HepG2 (cell line): ENCODE measurements around the gene LRIT1. TPM values are rescaled to one million over a fixed set of nuclear protein-coding genes. Genes with fewer than 3 reads are reported as not detected.

Source experiments
- ATAC-seq: fragments of 200-7000 bp; cut with Tn5 transposase; 3 replicates; pipeline ENCODE4 v1.9.1; 2020; ENCODE audit warnings: mild to moderate bottlenecking, moderate library complexity
- BruUV-seq: library from RNA; stranded (reverse); fragments of 400-500 nt; replicated peaks from 2 replicates; lab custom pipeline; 2021; lab: Mats Ljungman, UMichigan
- CTCF ChIA-PET: fragments of 300-600 bp; formaldehyde crosslinking; extraction: SDS; loops from one replicate; lab custom pipeline; 2021; ENCODE audit warnings: low total read pairs, inconsistent platforms, low intra/inter-chr PET ratio; lab: Yijun Ruan, JAX
- POLR2A ChIA-PET: fragments of 350-600 bp; sonication (Branson Sonifier 250); formaldehyde crosslinking; loops from one replicate; lab custom pipeline; 2020; ENCODE audit warnings: antibody characterized with exemption, inconsistent platforms; lab: Yijun Ruan, JAX
- DNase-seq: peaks from one replicate; pipeline ENCODE4 v3.0.0-alpha.2; 2015; ENCODE audit warnings: low spot score
- FAIRE-seq: peaks from 3 replicates; lab custom pipeline; 2011; peaks lifted over from hg19 to GRCh38; lab: Jason Lieb, UNC
- H2AFZ ChIP-seq: one replicate; pipeline ENCODE4 v1.6.1; 2011; ENCODE audit warnings: low read length, inconsistent platforms
- H3K27ac ChIP-seq: fragments of 300-600 bp; 3 replicates; pipeline ENCODE4 v1.8.0; 2011; ENCODE audit warnings: mixed run types, mild to moderate bottlenecking, mixed read lengths, low read length, inconsistent platforms; ENCODE audit not compliant: insufficient read depth; ENCODE audit errors: extremely low read length
- H3K27me3 ChIP-seq, 2 experiments: fragments of 200-600 bp in 1 of 2; 2 replicates in 1 of 2; 3 replicates in 1 of 2; pipeline versions ENCODE4 v1.6.0 to v1.8.0; 2011; ENCODE audit warnings: low read length in 2 of 2, mild to moderate bottlenecking in 2 of 2, moderate library complexity in 2 of 2, inconsistent platforms in 1 of 2; ENCODE audit not compliant: insufficient read depth in 2 of 2, control insufficient read depth in 1 of 2
- H3K36me3 ChIP-seq, 2 experiments: fragments of 200-600 bp in 1 of 2; replicated peaks in 1 of 2; 2 replicates in 1 of 2; 3 replicates in 1 of 2; pipeline versions ENCODE4 v1.5.1 to v1.8.0; 2011; ENCODE audit warnings: low read length in 2 of 2, inconsistent platforms in 1 of 2; ENCODE audit not compliant: insufficient read depth in 2 of 2, control insufficient read depth in 1 of 2
- H3K4me1 ChIP-seq: 2 replicates; pipeline ENCODE4 v1.5.1; 2012; ENCODE audit warnings: low read length, inconsistent platforms; ENCODE audit not compliant: insufficient read depth
- H3K4me2 ChIP-seq: 2 replicates; pipeline ENCODE4 v1.6.0; 2011; ENCODE audit warnings: low read depth, low read length, inconsistent platforms
- H3K4me3 ChIP-seq, 3 experiments: fragments of 200-600 bp in 1 of 3; sonication (generic), shearing (Covaris generic) in 1 of 3; replicated peaks in 1 of 3; 2 replicates each; pipeline ENCODE4 v1.5.1; 2011 to 2016; ENCODE audit warnings: low read length in 3 of 3, inconsistent platforms in 2 of 3, low read depth in 2 of 3, mild to moderate bottlenecking in 2 of 3, control low read depth in 1 of 3, mixed read lengths in 1 of 3; ENCODE audit not compliant: insufficient read depth in 1 of 3
- H3K79me2 ChIP-seq: one replicate; pipeline ENCODE4 v1.6.1; 2011; ENCODE audit warnings: low read length, inconsistent platforms; ENCODE audit not compliant: insufficient read depth
- H3K9ac ChIP-seq: 2 replicates; pipeline ENCODE4 v1.6.0; 2011; ENCODE audit warnings: mild to moderate bottlenecking, low read depth, low read length, inconsistent platforms; ENCODE audit not compliant: insufficient read depth
- H3K9me3 ChIP-seq: 2 replicates; pipeline ENCODE4 v1.5.1; 2012; ENCODE audit warnings: mild to moderate bottlenecking, low read length
- H4K20me1 ChIP-seq: 2 replicates; pipeline ENCODE4 v1.6.0; 2011; ENCODE audit warnings: inconsistent platforms, mild to moderate bottlenecking, low read length, moderate library complexity; ENCODE audit not compliant: insufficient read depth
- AHR ChIP-seq: IDR thresholded peaks from 2 replicates; pipeline ENCODE4 v1.6.1; 2018; ENCODE audit warnings: missing genetic modification reagents, missing compliant biosample characterization
- ELF3 ChIP-seq: IDR thresholded peaks from 2 replicates; pipeline ENCODE4 v1.6.1; 2016; ENCODE audit warnings: missing genetic modification reagents, missing compliant biosample characterization
- FOXM1 ChIP-seq: sonication (generic); formaldehyde crosslinking; IDR thresholded peaks from 2 replicates; pipeline ENCODE4 v1.5.0; 2020; ENCODE audit warnings: missing genetic modification reagents
- GATAD1 ChIP-seq: IDR thresholded peaks from 2 replicates; pipeline ENCODE4 v1.6.1; 2016; ENCODE audit warnings: missing genetic modification reagents, missing compliant biosample characterization
- IRX3 ChIP-seq: sonication (generic); formaldehyde crosslinking; IDR thresholded peaks from 2 replicates; pipeline ENCODE4 v1.8.1; 2023; ENCODE audit warnings: mild to moderate bottlenecking, low read depth, missing genetic modification reagents, borderline replicate concordance
- SIN3A ChIP-seq: IDR thresholded peaks from 2 replicates; pipeline ENCODE4 v1.6.1; 2011; ENCODE audit warnings: low read depth, mild to moderate bottlenecking, control low read depth, low read length, borderline replicate concordance
- ZFYVE20 ChIP-seq: sonication (generic); formaldehyde crosslinking; IDR thresholded peaks from 2 replicates; pipeline ENCODE4 v1.8.0; 2023; ENCODE audit warnings: low read depth, mild to moderate bottlenecking, moderate library complexity, missing genetic modification reagents, borderline replicate concordance
- ZNF34 ChIP-seq: sonication (generic); formaldehyde crosslinking; IDR thresholded peaks from 2 replicates; pipeline ENCODE4 v1.4.0; 2020; ENCODE audit warnings: mild to moderate bottlenecking, missing genetic modification reagents, borderline replicate concordance
- ZNF670 ChIP-seq: sonication (generic); formaldehyde crosslinking; IDR thresholded peaks from 2 replicates; pipeline ENCODE4 v1.8.0; 2022; ENCODE audit warnings: mild to moderate bottlenecking, missing genetic modification reagents, borderline replicate concordance
- WGBS: methylation state at CpG from one replicate; pipeline ENCODE4 v1.1.6; 2017; ENCODE audit warnings: low lambda C conversion rate; 5-methylcytosine and 5-hydroxymethylcytosine counted together
- in situ Hi-C: cut with HindIII; loops from 2 replicates; pipeline ENCODE4 v1.10.0; 2017; ENCODE audit warnings: low pct_unique_long_range_greater_than_20kb; ENCODE audit not compliant: extremely low pct_ligation_motif_present
- intact Hi-C: fragments of 100-400 bp; cut with micrococcal nuclease; formaldehyde crosslinking; loops from one replicate; pipeline ENCODE4 v1.10.0; 2022; ENCODE audit not compliant: unreplicated experiment
- polyA plus RNA-seq, 8 experiments: library from polyadenylated mRNA; depleted of rRNA in 3 of 8; stranded (reverse) in 7 of 8; unstranded in 1 of 8; fragments of >200 nt; fragmentation: Illumina TruSeq in 4 of 8; extraction: Trizol in 4 of 8; gene quantifications; 2 replicates each; pipeline versions ENCODE4 v1.2.1 to v1.2.3, GENCODE V29; 2011 to 2016; ENCODE audit warnings: low read depth in 4 of 8, missing spikeins in 1 of 8, mixed read lengths in 1 of 8; ENCODE audit not compliant: insufficient read depth in 1 of 8
- total RNA-seq, 5 experiments: library from RNA; depleted of rRNA; stranded (reverse); fragments of >200 nt; fragmentation: Illumina TruSeq; extraction: Trizol; gene quantifications; 2 replicates each; pipeline ENCODE4 v1.2.3, GENCODE V29; 2016; ENCODE audit warnings: low read depth in 1 of 5
- TF ChIP-seq, protein P1 (sequence below): sonication (generic); formaldehyde crosslinking; IDR thresholded peaks from 2 replicates; pipeline ENCODE4 v1.4.0; 2020; ENCODE audit warnings: missing genetic modification reagents, borderline replicate concordance
- TF ChIP-seq, protein P2 (sequence below): sonication (generic); formaldehyde crosslinking; IDR thresholded peaks from 2 replicates; pipeline ENCODE4 v1.8.0; 2022; ENCODE audit warnings: mild to moderate bottlenecking, missing genetic modification reagents, moderate library complexity
- TF ChIP-seq, protein P3 (sequence below): IDR thresholded peaks from 2 replicates; pipeline ENCODE4 v1.6.1; 2016; ENCODE audit warnings: missing biosample characterization, missing genetic modification reagents, low read depth
- TF ChIP-seq, protein P4 (sequence below): sonication (generic); formaldehyde crosslinking; IDR thresholded peaks from 2 replicates; pipeline ENCODE4 v1.8.0; 2022; ENCODE audit warnings: mild to moderate bottlenecking, missing genetic modification reagents, borderline replicate concordance
- TF ChIP-seq, protein P5 (sequence below): sonication (generic); formaldehyde crosslinking; IDR thresholded peaks from 2 replicates; pipeline ENCODE4 v1.4.0; 2020; ENCODE audit warnings: missing genetic modification reagents, low read depth, mild to moderate bottlenecking, borderline replicate concordance

The LRIT1 gene
- total and polyA plus RNA-seq, 2 of the 13 experiments (the other 11 are each of a cell fraction or from before 2014, with no cell fraction given): not detected

DNA sequence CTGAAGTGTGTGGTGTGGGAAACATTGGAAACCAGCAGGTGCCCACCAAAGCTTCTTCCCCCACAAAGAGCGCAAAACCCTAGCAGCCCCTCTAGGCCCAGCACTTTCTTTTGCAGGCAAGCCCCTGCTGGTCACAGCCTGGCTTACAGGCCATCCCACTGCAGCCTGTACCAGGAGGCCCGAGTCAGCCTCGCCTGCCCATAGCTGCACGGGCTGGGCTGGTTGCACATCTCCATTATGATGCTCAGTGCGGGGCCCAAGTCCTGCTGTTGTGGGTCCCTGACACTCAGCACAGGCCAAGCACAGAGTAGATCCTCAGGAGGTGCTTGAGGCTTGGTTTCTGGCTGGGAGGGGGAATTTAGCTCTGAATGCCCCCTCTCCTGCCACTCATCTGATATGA is 39.0 kb downstream of the LRIT1 start (continued):
- TF ChIP-seq IRX3 (CRISPR knock-in tag): no peak
- TF ChIP-seq, protein P1, sequence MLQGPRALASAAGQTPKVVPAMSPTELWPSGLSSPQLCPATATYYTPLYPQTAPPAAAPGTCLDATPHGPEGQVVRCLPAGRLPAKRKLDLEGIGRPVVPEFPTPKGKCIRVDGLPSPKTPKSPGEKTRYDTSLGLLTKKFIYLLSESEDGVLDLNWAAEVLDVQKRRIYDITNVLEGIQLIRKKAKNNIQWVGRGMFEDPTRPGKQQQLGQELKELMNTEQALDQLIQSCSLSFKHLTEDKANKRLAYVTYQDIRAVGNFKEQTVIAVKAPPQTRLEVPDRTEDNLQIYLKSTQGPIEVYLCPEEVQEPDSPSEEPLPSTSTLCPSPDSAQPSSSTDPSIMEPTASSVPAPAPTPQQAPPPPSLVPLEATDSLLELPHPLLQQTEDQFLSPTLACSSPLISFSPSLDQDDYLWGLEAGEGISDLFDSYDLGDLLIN (CRISPR knock-in tag): no peak
- TF ChIP-seq, all 625 proteins: peak for 0

DNA sequence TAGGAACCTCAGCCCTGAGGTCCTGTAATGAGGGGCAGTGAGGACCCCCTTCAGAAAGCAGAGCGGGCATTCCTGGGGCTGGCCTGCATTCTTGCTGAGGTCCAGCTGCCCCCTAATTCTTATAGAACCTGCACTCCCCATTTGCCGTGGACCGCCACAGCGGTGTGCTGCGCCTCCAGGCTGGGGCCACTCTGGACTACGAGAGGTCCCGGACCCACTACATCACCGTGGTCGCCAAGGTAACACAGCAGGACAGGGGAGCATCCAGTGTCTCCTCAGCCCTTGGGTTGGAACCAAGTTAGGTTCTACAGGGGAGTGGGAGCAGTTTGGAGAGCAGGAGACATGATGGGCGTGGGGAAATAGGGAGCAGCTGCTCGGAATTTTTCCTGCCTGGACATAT is 39.7 kb downstream of the LRIT1 start:
- in situ Hi-C loops: no loop called here
- FAIRE-seq (no peak), DNase-seq (no peak), ATAC-seq (no peak)
- Histone ChIP-seq H3K9me3 (no peaks in the 10 kb centered on the region), H3K27me3 (peaks cover 4 to 27% of the 10 kb centered on the region in 2 experiments; a peak in 3 of 5 replicates), H3K27ac (no peak overlapping the region), H3K9ac (no peak overlapping the region), H4K20me1 (no peaks in the 10 kb centered on the region), H3K79me2 (no peaks in the 10 kb centered on the region), H3K4me1 (no peaks in the 10 kb centered on the region), H3K4me2 (no peak overlapping the region), H3K4me3 (no peak overlapping the region), H3K36me3 (no peaks in the 10 kb centered on the region), H2AFZ (no peak overlapping the region)
- CTCF ChIA-PET: no interaction called here
- WGBS: 35% methylated on average over 11 of the region's 11 CpGs
- BruUV-seq: no TSS peak
- POLR2A ChIA-PET: no interaction called here
- TF ChIP-seq ZNF670 (CRISPR knock-in tag) (no peak), ZNF34 (CRISPR knock-in tag) (no peak), ELF3 (CRISPR knock-in tag) (no peak), GATAD1 (no peak), ZFYVE20 (CRISPR knock-in tag) (no peak), AHR (CRISPR knock-in tag) (no peak), SIN3A (no peak), FOXM1 (CRISPR knock-in tag) (no peak)
- TF ChIP-seq, protein P2, sequence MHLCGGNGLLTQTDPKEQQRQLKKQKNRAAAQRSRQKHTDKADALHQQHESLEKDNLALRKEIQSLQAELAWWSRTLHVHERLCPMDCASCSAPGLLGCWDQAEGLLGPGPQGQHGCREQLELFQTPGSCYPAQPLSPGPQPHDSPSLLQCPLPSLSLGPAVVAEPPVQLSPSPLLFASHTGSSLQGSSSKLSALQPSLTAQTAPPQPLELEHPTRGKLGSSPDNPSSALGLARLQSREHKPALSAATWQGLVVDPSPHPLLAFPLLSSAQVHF: no peak
- TF ChIP-seq, protein P3, sequence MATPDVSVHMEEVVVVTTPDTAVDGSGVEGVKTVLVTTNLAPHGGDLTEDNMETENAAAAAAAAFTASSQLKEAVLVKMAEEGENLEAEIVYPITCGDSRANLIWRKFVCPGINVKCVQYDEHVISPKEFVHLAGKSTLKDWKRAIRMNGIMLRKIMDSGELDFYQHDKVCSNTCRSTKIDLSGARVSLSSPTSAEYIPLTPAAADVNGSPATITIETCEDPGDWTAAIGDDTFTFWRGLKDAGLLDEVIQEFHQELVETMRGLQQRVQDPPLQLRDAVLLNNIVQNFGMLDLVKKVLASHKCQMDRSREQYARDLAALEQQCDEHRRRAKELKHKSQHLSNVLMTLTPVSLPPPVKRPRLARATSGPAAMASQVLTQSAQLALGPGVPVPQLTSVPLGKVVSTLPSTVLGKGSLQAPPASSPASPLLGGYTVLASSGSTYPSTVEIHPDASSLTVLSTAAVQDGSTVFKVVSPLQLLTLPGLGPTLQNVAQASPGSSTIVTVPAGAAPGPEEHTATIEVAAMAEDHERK (CRISPR knock-in tag): no peak
- TF ChIP-seq, protein P4, sequence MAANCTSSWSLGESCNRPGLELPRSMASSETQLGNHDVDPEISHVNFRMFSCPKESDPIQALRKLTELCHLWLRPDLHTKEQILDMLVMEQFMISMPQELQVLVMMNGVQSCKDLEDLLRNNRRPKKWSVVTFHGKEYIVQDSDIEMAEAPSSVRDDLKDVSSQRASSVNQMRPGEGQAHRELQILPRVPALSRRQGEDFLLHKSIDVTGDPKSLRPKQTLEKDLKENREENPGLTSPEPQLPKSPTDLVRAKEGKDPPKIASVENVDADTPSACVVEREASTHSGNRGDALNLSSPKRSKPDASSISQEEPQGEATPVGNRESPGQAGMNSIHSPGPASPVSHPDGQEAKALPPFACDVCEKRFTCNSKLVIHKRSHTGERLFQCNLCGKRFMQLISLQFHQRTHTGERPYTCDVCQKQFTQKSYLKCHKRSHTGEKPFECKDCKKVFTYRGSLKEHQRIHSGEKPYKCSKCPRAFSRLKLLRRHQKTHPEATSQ (CRISPR knock-in tag): no peak
- TF ChIP-seq, protein P5, sequence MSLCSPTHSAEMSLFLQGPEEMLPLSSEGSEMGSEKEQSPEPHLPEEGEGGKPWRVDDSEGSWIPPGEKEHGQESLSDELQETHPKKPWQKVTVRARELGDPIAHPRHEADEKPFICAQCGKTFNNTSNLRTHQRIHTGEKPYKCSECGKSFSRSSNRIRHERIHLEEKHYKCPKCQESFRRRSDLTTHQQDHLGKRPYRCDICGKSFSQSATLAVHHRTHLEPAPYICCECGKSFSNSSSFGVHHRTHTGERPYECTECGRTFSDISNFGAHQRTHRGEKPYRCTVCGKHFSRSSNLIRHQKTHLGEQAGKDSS: no peak
- intact Hi-C loops: no loop called here
